ENCODE measurements around the gene TIE1.

TIE1 gene

DNA sequence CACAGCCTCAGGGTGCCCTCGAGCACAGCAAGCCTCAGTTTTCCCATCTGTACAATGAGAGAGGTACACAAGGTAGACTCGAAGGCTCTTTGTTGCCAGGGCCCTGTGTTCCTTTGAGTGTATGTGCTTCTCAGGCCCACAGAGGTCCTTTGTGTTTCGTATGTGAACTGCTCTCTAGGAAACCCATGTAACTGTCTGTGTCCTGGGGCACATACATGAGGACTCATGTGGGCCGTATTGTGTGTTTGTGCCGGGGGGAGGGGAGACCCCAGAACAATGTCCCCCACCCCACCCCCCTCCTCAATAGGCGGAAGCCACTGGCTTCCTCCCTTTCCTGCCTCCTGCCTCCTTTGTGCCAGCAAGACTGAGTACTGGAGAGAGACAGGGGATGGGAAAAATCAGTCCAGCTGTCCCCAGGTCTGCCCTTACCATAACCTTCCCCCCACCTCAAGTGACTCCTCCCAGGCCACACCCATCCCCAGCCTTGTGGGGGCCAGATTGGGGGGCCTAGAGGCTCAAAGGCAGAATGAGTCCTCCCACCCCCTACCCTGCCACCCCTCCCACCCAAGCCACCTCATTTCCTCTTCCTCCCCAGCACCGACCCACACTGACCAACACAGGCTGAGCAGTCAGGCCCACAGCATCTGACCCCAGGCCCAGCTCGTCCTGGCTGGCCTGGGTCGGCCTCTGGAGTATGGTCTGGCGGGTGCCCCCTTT, at the start of gene TIE1:
TSS of gene TIE1 (plus strand) at position 605 of the 717 bp plus-strand sequence. CDS start at position 695, 90 bp downstream.
- DNase-seq: no peak

GRCh38 chr1:43251024-43251423, 49.8 kb upstream of the TIE1 start:
- DNase-seq: no peak

GRCh38 chr1:43252225-43252624, 48.6 kb upstream of the TIE1 start:
- DNase-seq: no peak

GRCh38 chr1:43253173-43253572, 47.6 kb upstream of the TIE1 start:
- DNase-seq: no peak

- DNase-seq: no peak
These were observed 46.9 kb upstream of the TIE1 start for GRCh38 chr1:43253876-43254275.

DNA sequence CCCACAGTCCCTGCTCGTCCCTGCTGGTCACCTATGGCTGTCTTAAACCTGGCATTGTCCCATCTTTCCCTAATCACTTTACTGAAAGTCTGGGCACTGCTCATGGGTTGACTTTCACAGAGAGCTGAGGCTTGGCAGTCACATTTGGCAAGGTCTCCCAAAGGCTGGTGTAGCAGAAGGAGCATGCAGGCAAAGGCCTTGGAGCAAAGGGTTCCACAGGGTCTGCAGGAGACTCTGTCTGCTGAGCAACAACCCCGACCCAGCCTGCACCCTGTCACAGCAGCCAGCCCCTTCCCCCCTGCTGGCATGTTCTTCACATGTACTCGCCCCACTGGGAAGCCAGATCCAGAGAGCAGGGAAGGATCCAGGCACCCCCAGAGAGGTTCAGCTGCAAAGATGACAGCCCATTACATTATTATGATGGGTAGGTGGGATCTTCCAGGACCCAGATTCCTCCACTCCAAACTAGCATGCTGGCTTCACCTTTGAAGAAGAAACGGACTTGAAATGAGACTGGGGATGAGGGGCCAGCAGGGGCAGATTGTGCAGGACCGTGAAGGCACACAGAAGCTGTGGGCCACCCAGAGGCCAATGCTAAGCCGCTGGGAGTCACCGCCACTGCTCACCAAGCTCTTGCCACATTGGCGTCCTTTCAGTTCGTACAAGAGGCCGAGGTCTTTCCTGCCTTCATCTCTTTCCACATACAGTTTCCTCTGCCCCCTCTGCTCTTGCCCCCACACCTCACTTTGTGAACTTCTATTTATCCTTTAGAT, 45.2 kb upstream of the TIE1 start:
- no peak for DNase-seq

GRCh38 chr1:43256675-43257570, 43.9 kb upstream of the TIE1 start:
- no peak for DNase-seq

DNA sequence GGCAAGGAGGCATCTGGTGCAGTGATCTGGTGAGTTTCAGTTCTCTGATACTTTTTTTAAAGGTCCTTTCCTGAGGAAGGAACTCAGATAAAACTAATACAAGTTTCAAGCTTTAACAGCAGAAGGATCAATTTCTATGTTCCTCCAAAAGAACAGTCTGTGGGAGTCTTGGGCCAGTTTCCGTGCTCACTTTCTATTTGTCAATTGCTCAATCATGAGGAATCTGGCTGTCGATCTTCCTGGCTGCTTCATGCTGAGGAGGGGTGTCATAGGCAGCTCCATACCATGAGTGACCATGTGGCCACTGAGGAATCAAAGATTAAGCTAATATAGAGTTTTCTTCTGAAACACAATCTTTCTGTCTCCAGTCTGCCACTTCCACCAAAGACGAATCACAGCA, 42.4 kb upstream of the TIE1 start:
- no peak for DNase-seq

- no peak for DNase-seq
These were observed 35.4 kb upstream of the TIE1 start for GRCh38 chr1:43265431-43265830.

DNA sequence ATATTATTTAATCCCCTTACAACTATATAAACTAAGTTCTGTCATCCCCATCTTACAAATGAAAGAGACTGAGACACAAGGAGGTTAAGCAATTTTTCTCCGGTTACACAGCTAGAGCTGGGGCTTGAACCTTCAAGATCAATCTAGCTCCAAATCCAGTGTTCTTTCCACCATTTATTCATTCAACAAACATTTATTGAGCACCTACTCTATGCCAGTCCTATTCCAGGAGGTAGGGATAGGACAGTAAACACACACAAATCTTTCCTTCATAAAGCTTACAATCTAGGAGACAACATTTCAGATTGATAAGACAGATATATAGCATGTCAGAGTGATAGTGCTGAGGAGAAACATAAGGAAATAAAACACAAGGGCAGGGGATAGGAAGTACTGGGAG, 33.9 kb upstream of the TIE1 start:
- no peak for DNase-seq

- DNase-seq: no peak
These were observed 33.4 kb upstream of the TIE1 start for GRCh38 chr1:43267291-43267805.

DNA sequence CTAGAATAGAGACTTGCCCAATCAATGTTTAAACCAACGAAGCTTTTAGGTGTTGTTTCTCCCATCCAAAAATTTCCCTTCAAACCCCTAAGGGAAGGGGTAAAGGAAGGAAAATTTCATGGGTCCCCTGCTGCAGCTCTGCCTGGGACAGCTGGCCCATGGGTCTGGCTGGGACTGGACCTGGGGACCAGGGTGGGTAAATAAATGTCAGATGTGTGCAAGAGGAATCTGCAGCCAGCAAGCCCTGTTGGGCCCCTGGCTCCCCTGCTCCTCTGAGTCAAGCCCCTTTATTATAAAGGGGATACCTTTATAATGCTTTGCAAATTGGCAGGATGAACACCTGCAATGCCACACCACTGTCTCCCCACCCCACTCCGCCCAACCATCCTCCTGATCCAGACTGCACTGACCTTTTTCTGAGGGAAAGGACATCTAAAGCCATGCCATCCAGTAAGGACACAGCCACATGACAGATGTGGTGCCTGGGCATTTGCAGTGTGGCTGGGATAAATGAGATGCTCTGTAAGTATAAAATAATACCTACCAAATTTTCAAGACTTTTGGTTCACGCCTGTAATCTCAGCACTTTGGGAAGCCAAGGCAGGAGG, 32.9 kb upstream of the TIE1 start:
- no peak for DNase-seq

DNA sequence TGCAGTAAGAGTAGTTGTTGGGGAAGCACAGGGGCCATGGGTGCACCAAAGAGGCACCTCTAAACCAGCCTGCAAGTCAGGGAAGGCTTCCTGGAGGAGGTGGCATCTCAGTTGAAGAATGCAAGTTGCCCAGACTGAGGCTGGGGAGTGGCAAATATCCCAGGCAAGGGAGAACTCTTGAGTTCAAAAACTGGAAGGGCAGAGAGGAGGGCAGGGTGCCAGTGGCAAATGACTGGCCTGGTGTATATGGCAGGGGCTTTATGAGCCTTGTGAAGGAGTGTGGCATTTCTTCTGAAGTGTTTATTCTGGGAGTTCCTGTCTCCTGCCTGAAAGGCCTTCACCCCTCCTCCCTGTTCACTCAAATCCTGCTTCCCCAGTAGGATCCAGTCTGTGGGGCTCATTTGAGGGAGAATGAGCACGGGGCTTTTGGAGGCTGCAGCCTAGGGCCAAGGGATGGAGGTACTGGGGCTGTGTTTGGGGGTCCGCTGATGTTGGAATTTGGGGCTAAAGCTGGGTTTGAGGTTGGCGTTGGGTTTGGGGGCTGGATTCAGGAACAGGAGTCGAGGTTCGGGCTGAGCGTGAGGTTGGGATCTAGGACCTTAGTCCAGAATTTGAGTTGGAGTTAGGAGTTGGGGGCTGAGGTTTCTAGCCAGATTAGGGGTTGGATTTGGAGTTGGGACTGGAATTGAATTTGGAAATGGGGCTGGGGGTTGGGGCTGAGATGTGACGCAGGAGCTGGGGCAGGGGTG, 31.0 kb upstream of the TIE1 start, which contains the start of gene TMEM125:
TSS of gene TMEM125 (plus strand) at position 357 of the 749 bp plus-strand sequence. CDS start 2,740 bp downstream, outside the sequence.
- DNase-seq: no peak

GRCh38 chr1:43270421-43271095, 30.2 kb upstream of the TIE1 start:
- no peak for DNase-seq

GRCh38 chr1:43271186-43272118, 29.3 kb upstream of the TIE1 start:
- DNase-seq: no peak

DNA sequence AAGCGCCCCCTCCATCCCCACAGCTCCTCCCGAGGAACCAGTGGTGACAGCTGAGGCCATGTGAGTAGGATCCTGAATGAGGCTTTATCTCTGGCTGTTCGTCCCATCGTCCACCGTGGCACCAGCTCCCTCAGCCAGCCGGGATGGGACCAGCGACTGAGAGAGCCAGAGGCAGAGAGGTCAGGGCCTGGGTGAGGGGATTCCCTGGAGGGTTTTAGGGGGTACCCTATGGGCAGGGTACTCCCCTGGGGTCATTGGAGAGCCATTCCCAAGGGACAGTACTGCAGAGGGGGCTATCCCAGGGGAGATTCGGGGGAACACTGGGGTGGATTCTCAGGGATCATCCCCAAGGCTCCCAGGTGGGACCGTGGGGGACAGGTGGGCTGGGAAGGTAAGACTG, 28.6 kb upstream of the TIE1 start:
- no peak for DNase-seq

- DNase-seq: no peak
These were observed 27.9 kb upstream of the TIE1 start for GRCh38 chr1:43272576-43273571.

DNA sequence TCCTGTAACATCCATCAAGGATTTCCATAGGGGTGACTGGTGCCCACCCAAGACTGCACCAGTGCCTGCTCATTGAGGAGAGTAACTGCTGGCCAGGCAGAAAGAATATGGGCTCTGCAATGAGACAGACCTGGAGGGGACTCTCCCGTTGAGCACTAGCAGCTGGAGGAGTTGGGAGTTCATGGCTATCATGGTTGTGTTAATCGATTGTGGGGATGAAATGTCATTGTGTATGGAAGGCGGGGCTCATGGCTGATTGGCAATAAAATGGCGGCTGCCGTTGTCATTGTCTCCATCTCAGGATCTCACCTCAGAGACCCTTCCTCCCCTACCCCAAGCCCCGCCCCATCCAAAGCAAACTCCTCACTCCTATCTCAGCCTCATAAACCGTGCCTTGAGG, 27.1 kb upstream of the TIE1 start:
- DNase-seq: no peak
